Nucleus accumbens (tissue), 56 donors: ENCODE data around the gene ATP6V1A.
"Not testable (repeated sequence)": the region's sequence is repeated elsewhere in the genome, so short reads cannot be mapped to it uniquely, and the experiment has no call there.

ENCODE experiments used
- DNase-seq, 56 donors: peaks; one replicate each; lab custom pipeline; 2025; lab: John Stamatoyannopoulos, UW

The ATP6V1A gene

DNA sequence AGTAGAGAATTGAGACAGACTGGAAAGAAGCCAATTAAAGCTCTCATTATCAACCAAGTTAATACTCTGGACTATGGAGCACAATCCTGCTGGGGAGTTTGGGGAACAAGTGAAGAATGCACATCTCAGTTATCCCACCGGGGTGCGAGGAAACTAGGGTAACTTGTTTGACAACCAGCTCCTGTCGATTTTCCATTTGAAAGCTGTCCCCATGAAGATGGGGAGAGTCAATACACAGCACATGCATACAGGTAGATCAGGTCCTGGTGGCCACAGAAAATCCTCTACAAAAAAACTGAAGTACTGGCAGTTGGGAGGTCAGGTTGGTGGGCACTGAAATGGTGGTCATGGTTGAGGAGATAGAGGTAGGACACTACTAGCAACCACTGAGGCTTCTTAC lies 66.0 kb downstream of the ATP6V1A start:
- no peak for DNase-seq

GRCh38 chr3:113819866-113820265 lies 73.0 kb downstream of the ATP6V1A start:
- DNase-seq, result no peak

DNA sequence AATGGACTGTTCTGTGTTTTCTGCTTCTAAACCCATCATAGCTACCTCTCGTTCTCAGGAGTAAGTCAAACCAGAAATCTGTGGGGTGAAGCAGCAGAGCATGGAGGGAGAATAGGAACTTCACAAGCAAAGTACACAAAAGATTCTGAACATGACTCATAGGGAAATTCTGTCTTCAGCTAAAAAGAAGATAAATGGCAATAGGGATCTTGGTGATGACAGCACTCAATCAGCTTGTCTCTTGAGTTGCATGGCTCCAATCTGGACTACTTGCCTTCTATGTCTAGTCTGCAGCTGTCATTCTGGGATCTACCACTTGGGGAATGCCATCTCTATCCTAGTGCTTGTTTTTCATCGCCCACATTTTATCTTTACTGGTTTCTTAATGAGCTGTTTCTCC lies 78.3 kb downstream of the ATP6V1A start:
- no peak for DNase-seq

DNA sequence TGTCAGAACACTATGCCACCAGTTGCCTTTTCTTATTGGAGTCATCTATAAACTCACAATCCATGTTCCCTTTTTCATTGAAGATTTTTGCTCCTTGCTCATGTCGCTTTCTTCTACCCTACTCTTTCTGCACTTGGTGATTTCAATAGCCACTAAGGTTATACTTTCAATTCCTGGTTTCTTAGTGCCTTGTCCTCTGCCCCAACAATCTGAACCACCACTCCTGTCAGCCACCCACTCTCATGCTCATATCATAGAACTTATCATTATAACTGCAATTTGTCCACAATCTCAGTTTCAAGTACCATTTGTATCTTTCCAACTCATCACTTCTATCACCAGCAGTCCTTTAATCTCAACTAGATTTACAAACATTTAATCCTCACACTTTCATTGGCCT lies 81.8 kb downstream of the ATP6V1A start:
- DNase-seq, result no peak

GRCh38 chr3:113829576-113830354 lies 82.9 kb downstream of the ATP6V1A start:
- no peak for DNase-seq

DNA sequence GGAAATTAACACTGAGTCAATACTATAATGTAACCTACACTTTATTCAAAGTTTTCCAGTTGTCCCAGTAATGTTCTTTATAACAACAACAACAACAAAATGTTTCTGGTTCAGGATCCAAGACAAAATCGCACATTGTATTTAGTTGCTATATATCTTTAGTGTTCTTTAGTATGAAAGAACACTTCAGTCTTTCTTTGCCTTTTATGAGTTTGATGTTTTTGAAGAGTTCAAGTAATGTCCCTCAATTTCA lies 84.2 kb downstream of the ATP6V1A start:
- DNase-seq, result no peak

GRCh38 chr3:113832477-113833164 lies 85.8 kb downstream of the ATP6V1A start:
- DNase-seq, result no peak

GRCh38 chr3:113834983-113835382 lies 88.1 kb downstream of the ATP6V1A start:
- no peak for DNase-seq

GRCh38 chr3:113838631-113839209 lies 91.9 kb downstream of the ATP6V1A start, which contains the start of gene GRAMD1C:
Gene GRAMD1C (plus strand): TSS chr3:113838788. CDS start chr3:113838910, 122 bp downstream.
- peak; percentile 26 to 91 (median 68) for DNase-seq

DNA sequence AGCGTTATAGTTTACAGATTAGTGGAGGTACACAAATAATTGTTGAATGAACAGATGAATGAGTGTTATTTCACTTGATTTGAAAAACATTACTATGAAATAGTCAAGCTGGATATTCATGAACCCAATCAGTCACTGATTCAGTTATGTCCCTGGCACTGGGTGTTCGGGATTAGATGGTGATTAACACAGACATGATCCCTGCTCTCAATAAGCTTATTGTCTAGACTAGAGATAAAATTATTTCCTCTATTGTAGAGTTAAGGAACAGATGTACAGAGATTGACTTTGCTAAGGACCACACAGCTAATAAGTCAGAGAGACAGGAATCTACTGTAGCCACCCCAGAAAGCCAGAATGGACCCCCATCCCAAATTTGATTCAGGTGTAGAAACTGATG lies 92.7 kb downstream of the ATP6V1A start:
- no peak for DNase-seq

- DNase-seq, result no peak
Observed at GRCh38 chr3:113844622-113845222, 97.9 kb downstream of the ATP6V1A start.

- no peak for DNase-seq
Observed at GRCh38 chr3:113847247-113847646, 100.4 kb downstream of the ATP6V1A start.

- no peak for DNase-seq
Observed at GRCh38 chr3:113847664-113848461, 101.0 kb downstream of the ATP6V1A start.

- not testable (repeated sequence) for DNase-seq
Observed at GRCh38 chr3:113849071-113849470, 102.2 kb downstream of the ATP6V1A start.

- not testable (repeated sequence) for DNase-seq
Observed at GRCh38 chr3:113849841-113850240, 103.0 kb downstream of the ATP6V1A start.

DNA sequence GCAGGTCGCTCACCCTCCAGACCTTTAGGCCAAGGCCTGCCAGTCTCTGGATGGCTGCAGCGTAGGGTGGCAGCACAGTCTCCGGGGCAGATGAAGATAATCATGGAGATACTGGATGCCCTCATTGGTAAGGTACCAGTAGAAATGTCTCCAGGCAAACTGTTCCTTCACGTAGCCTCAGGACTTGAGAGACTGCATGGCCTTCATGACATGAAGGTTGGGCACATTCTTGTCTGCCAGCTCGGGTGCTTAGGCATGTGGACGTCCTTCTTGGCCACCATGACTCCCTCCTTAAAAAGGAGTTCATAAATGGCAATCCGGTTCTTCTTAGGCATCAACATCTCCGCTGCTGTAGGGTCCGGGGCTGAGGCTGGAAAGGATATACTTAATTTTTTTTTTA lies 103.6 kb downstream of the ATP6V1A start:
- DNase-seq, result not testable (repeated sequence)

DNA sequence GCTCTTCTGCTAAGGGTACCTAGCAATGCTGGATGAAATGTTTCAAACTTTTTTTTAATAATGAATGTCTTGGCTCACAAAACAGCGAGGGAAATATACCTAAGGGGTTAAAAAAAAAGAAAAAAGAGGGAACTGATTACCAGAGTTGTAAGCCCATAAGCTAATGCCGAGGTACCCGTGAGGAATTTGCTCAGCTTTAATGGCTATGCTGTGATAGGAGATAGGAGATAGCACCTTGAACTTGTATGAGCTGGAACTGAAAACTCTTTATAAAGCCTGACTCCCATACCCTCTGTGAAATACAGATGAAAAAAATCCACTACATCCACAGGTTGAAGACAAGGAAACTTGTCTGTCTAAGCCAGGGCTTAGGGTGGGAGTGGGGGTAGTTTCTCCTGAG lies 105.7 kb downstream of the ATP6V1A start:
- no peak for DNase-seq
